Panc1 (cell line): ENCODE data around the gene FAM83F. TPM values are rescaled to one million over a fixed set of nuclear protein-coding genes. Genes with fewer than 3 reads are reported as not detected.

Experiments
- ATAC-seq: fragments of 200-7000 bp; cut with Tn5 transposase; 2 replicates; pipeline ENCODE4 v1.9.1; 2020; ENCODE audit warnings: mild to moderate bottlenecking, moderate library complexity
- BruUV-seq: library from RNA; stranded (reverse); fragments of 400-500 nt; replicated peaks from 2 replicates; lab custom pipeline; 2021; lab: Mats Ljungman, UMichigan
- CTCF ChIA-PET: fragments of 300-600 bp; sonication (Branson Sonifier 250); formaldehyde crosslinking; loops from one replicate; lab custom pipeline; 2022; ENCODE audit warnings: antibody characterized with exemption; lab: Charles Lee
- POLR2A ChIA-PET: fragments of 300-600 bp; sonication (Branson Sonifier 250); formaldehyde crosslinking; loops from one replicate; lab custom pipeline; 2022; ENCODE audit warnings: antibody characterized with exemption; lab: Charles Lee
- DNase-seq: peaks from one replicate; pipeline ENCODE4 v3.0.0-alpha.2; 2010; ENCODE audit warnings: low read depth, low spot score
- H3K27ac ChIP-seq: 2 replicates; pipeline ENCODE4 v1.5.1; 2011; ENCODE audit warnings: mild to moderate bottlenecking, low read length, inconsistent platforms
- H3K27me3 ChIP-seq: fragments of 200-500 bp; sonication (Bioruptor generic); 2 replicates; pipeline ENCODE4 v1.6.0; 2014; ENCODE audit warnings: low read length, inconsistent platforms; ENCODE audit not compliant: control insufficient read depth, insufficient read depth
- H3K36me3 ChIP-seq: fragments of 200-500 bp; sonication (Bioruptor generic); 2 replicates; pipeline ENCODE4 v1.5.1; 2014; ENCODE audit warnings: inconsistent platforms, mild to moderate bottlenecking, low read length, moderate library complexity; ENCODE audit not compliant: control insufficient read depth, insufficient read depth
- H3K4me1 ChIP-seq: 2 replicates; pipeline ENCODE4 v1.5.1; 2011; ENCODE audit warnings: inconsistent platforms, mild to moderate bottlenecking, low read length, moderate library complexity; ENCODE audit not compliant: control insufficient read depth, insufficient read depth
- H3K4me3 ChIP-seq, 2 experiments: 2 replicates each; pipeline ENCODE4 v1.5.1; 2011 to 2012; ENCODE audit warnings: low read depth in 2 of 2, low read length in 2 of 2, mild to moderate bottlenecking in 2 of 2, inconsistent platforms in 1 of 2, moderate library complexity in 1 of 2
- H3K9me3 ChIP-seq: fragments of 200-500 bp; sonication (Bioruptor generic); 2 replicates; pipeline ENCODE4 v1.5.1; 2014; ENCODE audit warnings: low read depth, mild to moderate bottlenecking, inconsistent platforms, low read length, moderate library complexity; ENCODE audit not compliant: control insufficient read depth, insufficient read depth
- CTCF ChIP-seq: fragments of 450-650 bp; IDR thresholded peaks from 2 replicates; pipeline ENCODE4 v1.5.1; 2017; ENCODE audit warnings: mild to moderate bottlenecking
- POLR2AphosphoS5 ChIP-seq: IDR thresholded peaks from 2 replicates; pipeline ENCODE4 v1.6.1; 2012; ENCODE audit warnings: mild to moderate bottlenecking, low read depth, low read length, moderate library complexity
- REST ChIP-seq, 2 experiments: IDR thresholded peaks; 2 replicates each; pipeline ENCODE4 v1.6.1; 2011 to 2012; ENCODE audit warnings: low read depth in 2 of 2, control low read depth in 1 of 2, low read length in 1 of 2, mild to moderate bottlenecking in 1 of 2, moderate library complexity in 1 of 2; ENCODE audit not compliant: insufficient read depth in 1 of 2
- SIN3A ChIP-seq: IDR thresholded peaks from 2 replicates; pipeline ENCODE4 v1.6.1; 2012; ENCODE audit warnings: low read depth, mild to moderate bottlenecking, low read length, moderate library complexity, borderline replicate concordance; ENCODE audit not compliant: insufficient read depth
- TCF7L2 ChIP-seq: IDR thresholded peaks from 2 replicates; pipeline ENCODE4 v1.6.1; 2011; ENCODE audit warnings: mild to moderate bottlenecking, low read depth, low read length, inconsistent platforms
- in situ Hi-C: cut with HindIII; loops from 2 replicates; pipeline ENCODE4 v1.10.0; 2016; ENCODE audit warnings: low sequenced_read_pairs, low pct_unique_long_range_greater_than_20kb
- intact Hi-C: fragments of 100-400 bp; cut with micrococcal nuclease; formaldehyde crosslinking; loops from one replicate; pipeline ENCODE4 v1.10.0; 2022; ENCODE audit not compliant: unreplicated experiment
- total RNA-seq: library from RNA; stranded (reverse); gene quantifications from one replicate; pipeline ENCODE4 v1.2.1, GENCODE V29; 2021; ENCODE audit not compliant: unreplicated experiment

The FAM83F gene
- total RNA-seq, 1 experiment from 2014 or later: 0.05 TPM

- no TSS peak for BruUV-seq
- CTCF ChIA-PET: no interaction called here
- POLR2A ChIA-PET: no interaction called here
- H3K4me3 ChIP-seq: no peak overlapping the region
- ATAC-seq (no peak), DNase-seq (no peak)
- H3K9me3 ChIP-seq: no peaks in the 10 kb centered on the region
- no peaks in the 10 kb centered on the region; the same call in 1 of the 2 replicates for H3K36me3 ChIP-seq
- H3K4me1 ChIP-seq: no peaks in the 10 kb centered on the region; the same call in 1 of the 2 replicates
- TF ChIP-seq POLR2AphosphoS5 (no peak), SIN3A (no peak), REST (IDR thresholded peaks at IDR 0.05; ENCODE audit: insufficient read depth in 1 of 2, low read depth in 2 of 2, low read length in 1 of 2) (no peak), CTCF (no peak), TCF7L2 (no peak)
- no peaks in the 10 kb centered on the region for H3K27me3 ChIP-seq
- no peak overlapping the region for H3K27ac ChIP-seq
- in situ Hi-C loops: no loop called here
- intact Hi-C loops: no loop called here
These were observed 2.0 kb downstream of the FAM83F start for GRCh38 chr22:39996732-39997131.

GRCh38 chr22:39997421-39997820, 2.7 kb downstream of the FAM83F start:
- no TSS peak for BruUV-seq
- Histone ChIP-seq H3K9me3 (no peaks in the 10 kb centered on the region), H3K4me3 (no peak overlapping the region), H3K4me1 (no peaks in the 10 kb centered on the region; the same call in 1 of the 2 replicates), H3K36me3 (no peaks in the 10 kb centered on the region; the same call in 1 of the 2 replicates), H3K27me3 (no peaks in the 10 kb centered on the region), H3K27ac (no peak overlapping the region)
- ATAC-seq: no peak
- CTCF ChIA-PET: no interaction called here
- in situ Hi-C loops (no loop called here), intact Hi-C loops (no loop called here)
- no peak for DNase-seq
- TF ChIP-seq TCF7L2 (no peak), SIN3A (no peak), CTCF (no peak), POLR2AphosphoS5 (no peak)
- POLR2A ChIA-PET: no interaction called here
